ENCODE measurements around the gene FTSJ3. TPM values are rescaled to one million over a fixed set of nuclear protein-coding genes. Genes with fewer than 3 reads are reported as not detected.

FTSJ3 gene
- polyA plus RNA-seq, 1 of the 3 experiments (the other 2 are of a cell fraction): 148 TPM

DNA sequence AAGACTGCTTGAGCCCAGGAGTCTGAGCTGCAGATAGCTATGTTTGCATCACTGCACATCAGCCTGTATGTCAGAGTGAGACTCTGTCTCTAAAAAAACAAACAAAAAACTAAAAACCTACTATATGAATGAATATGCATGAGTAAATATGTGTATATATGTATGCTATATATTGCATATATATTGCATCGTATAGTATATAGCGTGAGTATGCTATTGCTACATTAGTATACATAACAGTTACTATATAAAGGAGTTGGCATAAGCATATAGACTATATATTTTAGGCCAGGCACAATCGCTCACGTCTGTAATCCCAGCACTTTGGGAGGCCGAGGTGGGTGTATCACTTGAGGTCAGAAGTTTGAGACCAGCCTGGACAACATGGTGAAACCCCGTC is 37.4 kb downstream of the FTSJ3 start (continued):
- no peak for TF ChIP-seq ZBTB33 (IDR thresholded peaks at IDR 0.05; ENCODE audit: borderline replicate concordance, low read depth)

GRCh38 chr17:63786971-63787711 is 40.3 kb downstream of the FTSJ3 start:
- Histone ChIP-seq H3K4me1 (ENCODE audit: control insufficient read depth in 1 of 2, insufficient read depth in 2 of 2, low read depth in 1 of 2, low read length in 1 of 2) (peaks cover 0 to 16% of the 10 kb centered on the region in 2 experiments; a peak in 2 of 4 replicates), H3K27me3 (ENCODE audit: insufficient read depth) (no peaks in the 10 kb centered on the region), H3K36me3 (replicated peaks in 1 of 2; ENCODE audit: control insufficient read depth in 1 of 2, insufficient read depth in 2 of 2, low read length in 1 of 2) (peaks cover 33 to 87% of the 10 kb centered on the region in 2 experiments), H3K9me2 (no peaks in the 10 kb centered on the region), H3F3A (replicated peaks; ENCODE audit: insufficient read depth) (peaks cover 20% of the 10 kb centered on the region), H3K9me3 (no peaks in the 10 kb centered on the region), H3K27ac (ENCODE audit: low read depth in 2 of 2, low read length in 1 of 2) (no peak overlapping the region), H2AFZ (ENCODE audit: low read depth) (no peak overlapping the region), H3K4me3 (ENCODE audit: low read depth in 2 of 2, low read length in 1 of 2) (no peak overlapping the region), H3K79me2 (ENCODE audit: insufficient read depth) (peaks cover 100% of the 10 kb centered on the region), H4K20me1 (ENCODE audit: insufficient read depth) (peaks cover 82% of the 10 kb centered on the region), H3K4me2 (no peak overlapping the region), H3K9ac (no peak overlapping the region)
- 95% methylated on average over 13 of the region's 13 CpGs for WGBS (ENCODE audit: low lambda C conversion rate)
- TF ChIP-seq EZH2phosphoT487 (IDR thresholded peaks at IDR 0.05; ENCODE audit: borderline replicate concordance, low read depth) (no peak), USF2 (IDR thresholded peaks at IDR 0.05; ENCODE audit: borderline replicate concordance, low read depth, low read length) (no peak), RAD21 (IDR thresholded peaks at IDR 0.05; ENCODE audit: low read length) (no peak), RFX5 (IDR thresholded peaks at IDR 0.05; ENCODE audit: low read length) (no peak), JUND (IDR thresholded peaks at IDR 0.05) (no peak), FOXJ3 (CRISPR knock-in tag; IDR thresholded peaks at IDR 0.05) (no peak), NFIC (IDR thresholded peaks at IDR 0.05; ENCODE audit: borderline replicate concordance) (no peak), MEF2A (IDR thresholded peaks at IDR 0.05; ENCODE audit: borderline replicate concordance, low read depth) (no peak), TAF1 (IDR thresholded peaks at IDR 0.05; ENCODE audit: borderline replicate concordance, low read depth, low read length) (no peak), FOSL2 (IDR thresholded peaks at IDR 0.05; ENCODE audit: borderline replicate concordance, low read depth) (no peak), MXI1 (IDR thresholded peaks at IDR 0.05; ENCODE audit: low read depth, low read length) (no peak), YY1 (IDR thresholded peaks at IDR 0.05; ENCODE audit: low read depth) (no peak), FOXM1 (IDR thresholded peaks at IDR 0.05; ENCODE audit: low read depth) (no peak), ELF1 (IDR thresholded peaks at IDR 0.05) (no peak), IRF3 (IDR thresholded peaks at IDR 0.05; ENCODE audit: low read depth, low read length) (no peak), EP300 (IDR thresholded peaks at IDR 0.05; ENCODE audit: borderline replicate concordance in 1 of 2, low read depth in 1 of 2, low read length in 1 of 2) (no peak), SIN3A (IDR thresholded peaks at IDR 0.05; ENCODE audit: borderline replicate concordance, low read depth, low read length) (no peak), RXRA (IDR thresholded peaks at IDR 0.05; ENCODE audit: borderline replicate concordance, low read depth) (no peak), NRF1 (IDR thresholded peaks at IDR 0.05; ENCODE audit: low read depth, low read length) (no peak)
- TF ChIP-seq, protein P1, sequence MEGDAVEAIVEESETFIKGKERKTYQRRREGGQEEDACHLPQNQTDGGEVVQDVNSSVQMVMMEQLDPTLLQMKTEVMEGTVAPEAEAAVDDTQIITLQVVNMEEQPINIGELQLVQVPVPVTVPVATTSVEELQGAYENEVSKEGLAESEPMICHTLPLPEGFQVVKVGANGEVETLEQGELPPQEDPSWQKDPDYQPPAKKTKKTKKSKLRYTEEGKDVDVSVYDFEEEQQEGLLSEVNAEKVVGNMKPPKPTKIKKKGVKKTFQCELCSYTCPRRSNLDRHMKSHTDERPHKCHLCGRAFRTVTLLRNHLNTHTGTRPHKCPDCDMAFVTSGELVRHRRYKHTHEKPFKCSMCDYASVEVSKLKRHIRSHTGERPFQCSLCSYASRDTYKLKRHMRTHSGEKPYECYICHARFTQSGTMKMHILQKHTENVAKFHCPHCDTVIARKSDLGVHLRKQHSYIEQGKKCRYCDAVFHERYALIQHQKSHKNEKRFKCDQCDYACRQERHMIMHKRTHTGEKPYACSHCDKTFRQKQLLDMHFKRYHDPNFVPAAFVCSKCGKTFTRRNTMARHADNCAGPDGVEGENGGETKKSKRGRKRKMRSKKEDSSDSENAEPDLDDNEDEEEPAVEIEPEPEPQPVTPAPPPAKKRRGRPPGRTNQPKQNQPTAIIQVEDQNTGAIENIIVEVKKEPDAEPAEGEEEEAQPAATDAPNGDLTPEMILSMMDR (IDR thresholded peaks at IDR 0.05): no peak
- ChIA-PET CTCF (interaction anchor here (1.2 to 4.3 kb wide), 4 partner anchors 9 to 47 kb away, joined by 4 to 26 read pairs (median 6); partner anchors contain the start of genes CCDC47 and DDX42), POLR2A (no interaction called here)
- no peak for DNase-seq
